Endothelial cell of hepatic sinusoid (primary cell): ENCODE results near the gene ATP8B1.
"Not testable (repeated sequence)": the region's sequence is repeated elsewhere in the genome, so short reads cannot be mapped to it uniquely, and the experiment has no call there.

ENCODE experiments used
- in situ Hi-C: cut with HindIII; loops from 2 replicates; pipeline ENCODE4 v1.10.0; 2017; ENCODE audit warnings: low sequenced_read_pairs

The ATP8B1 gene

GRCh38 chr18:57677262-57678211 is 125.6 kb downstream of the ATP8B1 start:
- in situ Hi-C loops, result no loop called here

- in situ Hi-C loops, result no loop called here
Observed at GRCh38 chr18:57674891-57675290, 128.2 kb downstream of the ATP8B1 start.

GRCh38 chr18:57670046-57670445 is 133.1 kb downstream of the ATP8B1 start:
- in situ Hi-C loops, result no loop called here

GRCh38 chr18:57668021-57668420 is 135.1 kb downstream of the ATP8B1 start:
- in situ Hi-C loops, result no loop called here

- in situ Hi-C loops, result no loop called here
Observed at GRCh38 chr18:57666818-57667497, 136.2 kb downstream of the ATP8B1 start.

- in situ Hi-C loops, result no loop called here
Observed at GRCh38 chr18:57664568-57665165, 138.4 kb downstream of the ATP8B1 start.

GRCh38 chr18:57660961-57661360 is 142.2 kb downstream of the ATP8B1 start:
- in situ Hi-C loops, result no loop called here

- in situ Hi-C loops, result no loop called here
Observed at GRCh38 chr18:57659460-57660102, 143.5 kb downstream of the ATP8B1 start.

GRCh38 chr18:57657542-57657941 is 145.6 kb downstream of the ATP8B1 start:
- in situ Hi-C loops, result no loop called here

- in situ Hi-C loops, result no loop called here
Observed at GRCh38 chr18:57655740-57656139, 147.4 kb downstream of the ATP8B1 start.

GRCh38 chr18:57651914-57652313 is 151.2 kb downstream of the ATP8B1 start:
- in situ Hi-C loops, result no loop called here

GRCh38 chr18:57649556-57650500 is 153.3 kb downstream of the ATP8B1 start:
- in situ Hi-C loops, result no loop called here

- in situ Hi-C loops, result no loop called here
Observed at GRCh38 chr18:57648414-57648813, 154.7 kb downstream of the ATP8B1 start.

- in situ Hi-C loops, result no loop called here
Observed at GRCh38 chr18:57644540-57644939, 158.6 kb downstream of the ATP8B1 start.

GRCh38 chr18:57643726-57644125 is 159.4 kb downstream of the ATP8B1 start:
- in situ Hi-C loops, result not testable (repeated sequence)

- in situ Hi-C loops, result not testable (repeated sequence)
Observed at GRCh38 chr18:57642462-57642861, 160.7 kb downstream of the ATP8B1 start.

- in situ Hi-C loops, result no loop called here
Observed at GRCh38 chr18:57640749-57641148, 162.4 kb downstream of the ATP8B1 start.

GRCh38 chr18:57640236-57640635 is 162.9 kb downstream of the ATP8B1 start:
- in situ Hi-C loops, result no loop called here

- in situ Hi-C loops, result no loop called here
Observed at GRCh38 chr18:57635003-57635822, 167.9 kb downstream of the ATP8B1 start.
